AG04449 (cell line): Measurements from ENCODE around the gene ADGRB3.

Experiments
- CTCF ChIA-PET: fragments of 350-600 bp; formaldehyde crosslinking; extraction: SDS; loops from one replicate; lab custom pipeline; 2021; ENCODE audit warnings: antibody characterized with exemption; lab: Yijun Ruan, JAX
- POLR2A ChIA-PET: fragments of 400-600, 350-600 bp; formaldehyde crosslinking; extraction: SDS; loops from one replicate; lab custom pipeline; 2020; ENCODE audit warnings: antibody characterized with exemption, inconsistent platforms; lab: Yijun Ruan, JAX
- DNase-seq: peaks from one replicate; pipeline ENCODE4 v3.0.0-alpha.2; 2010; ENCODE audit warnings: low read depth, low spot score
- H3K4me3 ChIP-seq: 2 replicates; pipeline ENCODE4 v1.5.1; 2011; ENCODE audit warnings: low read depth, mild to moderate bottlenecking, control low read depth, low read length
- CTCF ChIP-seq: IDR thresholded peaks from one replicate; pipeline ENCODE4 v1.5.1; 2011; ENCODE audit warnings: mild to moderate bottlenecking, moderate library complexity, low read length, control low read depth, inconsistent platforms; ENCODE audit not compliant: insufficient read depth; ENCODE audit errors: missing control alignments

Gene ADGRB3

DNA sequence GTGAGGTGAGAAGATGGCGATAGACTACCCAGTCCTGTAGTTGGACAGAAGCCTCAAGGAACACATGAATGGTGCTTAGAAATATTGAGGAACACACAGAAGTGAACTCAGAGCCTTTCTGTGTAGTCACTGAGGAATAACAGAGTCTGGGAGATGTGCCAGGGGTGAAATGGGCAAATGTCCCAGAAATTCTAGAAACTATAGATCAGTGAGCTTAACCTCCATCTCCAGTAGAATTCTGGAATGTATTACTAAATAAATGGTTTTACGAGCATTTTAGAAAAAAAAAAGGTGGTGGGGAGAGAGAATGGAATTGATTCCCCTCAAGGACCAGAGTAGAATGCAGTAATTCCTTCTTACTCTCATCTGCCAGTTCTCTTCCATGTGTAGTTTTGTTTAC is 781.7 kb downstream of the ADGRB3 start:
- no peak overlapping the region for H3K4me3 ChIP-seq
- no peak for DNase-seq
- POLR2A ChIA-PET: no interaction called here
- no peak for TF ChIP-seq CTCF
- CTCF ChIA-PET: no interaction called here

DNA sequence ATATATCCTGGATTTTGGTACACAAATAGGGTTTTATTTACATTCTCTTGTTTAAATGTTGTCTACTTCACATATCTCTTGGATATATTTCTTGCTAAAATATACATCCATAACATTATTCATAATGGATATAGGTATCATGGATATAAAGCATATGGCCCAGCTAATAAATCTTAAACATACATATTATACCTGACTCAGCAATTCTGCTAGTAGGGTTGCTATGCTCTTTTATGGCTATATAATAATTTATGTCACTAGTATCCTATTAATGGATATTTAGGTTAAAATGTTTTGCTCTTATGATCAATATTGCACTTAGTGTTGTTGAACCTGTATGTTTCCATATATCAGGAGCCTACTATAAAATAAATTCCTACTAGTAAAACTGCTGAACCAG is 786.2 kb downstream of the ADGRB3 start:
- TF ChIP-seq CTCF: no peak
- ChIA-PET CTCF (no interaction called here), POLR2A (no interaction called here)
- H3K4me3 ChIP-seq: no peak overlapping the region
- no peak for DNase-seq

- CTCF ChIA-PET: no interaction called here
- POLR2A ChIA-PET: no interaction called here
- no peak overlapping the region for H3K4me3 ChIP-seq
- no peak for TF ChIP-seq CTCF
- DNase-seq: no peak
These were observed 786.9 kb downstream of the ADGRB3 start for GRCh38 chr6:69422020-69422419.

GRCh38 chr6:69422475-69422874 is 787.4 kb downstream of the ADGRB3 start:
- H3K4me3 ChIP-seq: no peak overlapping the region
- DNase-seq: no peak
- ChIA-PET CTCF (no interaction called here), POLR2A (no interaction called here)
- no peak for TF ChIP-seq CTCF

GRCh38 chr6:69423785-69424184 is 788.7 kb downstream of the ADGRB3 start:
- TF ChIP-seq CTCF: no peak
- no peak for DNase-seq
- CTCF ChIA-PET: no interaction called here
- POLR2A ChIA-PET: no interaction called here
- H3K4me3 ChIP-seq: no peak overlapping the region

DNA sequence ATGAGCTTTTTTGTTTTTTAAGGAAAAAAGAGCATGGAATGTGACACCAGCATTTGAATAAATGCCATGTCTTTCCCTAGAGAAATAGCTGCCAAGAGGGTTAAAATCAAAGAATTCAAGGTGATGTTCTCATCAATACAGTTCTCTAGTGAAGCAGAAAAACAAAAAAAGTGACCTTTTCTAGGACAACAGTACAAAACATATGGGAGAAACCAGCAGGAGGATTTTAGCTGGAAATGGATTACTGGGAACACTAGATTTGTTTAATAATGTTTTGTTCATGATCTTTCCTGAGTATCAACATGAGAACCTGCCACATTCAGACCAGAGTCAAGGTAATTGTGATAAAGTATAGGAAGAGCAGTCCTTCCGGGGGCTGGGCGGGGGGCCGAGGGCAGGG is 789.5 kb downstream of the ADGRB3 start:
- CTCF ChIA-PET: no interaction called here
- H3K4me3 ChIP-seq: no peak overlapping the region
- DNase-seq: no peak
- TF ChIP-seq CTCF: no peak
- POLR2A ChIA-PET: no interaction called here
